Hepatocyte (in vitro differentiated cells): Measurements from ENCODE around the gene HES5. TPM values are rescaled to one million over a fixed set of nuclear protein-coding genes. Genes with fewer than 3 reads are reported as not detected.

Experiments used
- DNase-seq: peaks from one replicate; pipeline ENCODE4 v3.0.0-alpha.2; 2016; ENCODE audit warnings: low spot score
- H2AFZ ChIP-seq: fragments of 200-600 bp; sonication (generic); 2 replicates; pipeline ENCODE4 v1.6.0; 2016; ENCODE audit warnings: antibody characterized with exemption, mild to moderate bottlenecking
- H3K27ac ChIP-seq: fragments of 200-600 bp; sonication (generic); 2 replicates; pipeline ENCODE4 v1.5.1; 2016; ENCODE audit warnings: mild to moderate bottlenecking
- H3K27me3 ChIP-seq: fragments of 200-600 bp; sonication (generic); 2 replicates; pipeline ENCODE4 v1.6.1; 2016
- H3K36me3 ChIP-seq: fragments of 200-600 bp; sonication (generic); replicated peaks from 2 replicates; pipeline ENCODE4 v1.5.1; 2016; ENCODE audit warnings: low read depth; ENCODE audit not compliant: insufficient read depth
- H3K4me1 ChIP-seq: fragments of 200-600 bp; sonication (generic); 2 replicates; pipeline ENCODE4 v1.5.1; 2016; ENCODE audit warnings: mild to moderate bottlenecking, moderate library complexity; ENCODE audit not compliant: insufficient read depth
- H3K4me2 ChIP-seq: fragments of 200-600 bp; sonication (generic); 2 replicates; pipeline ENCODE4 v1.6.0; 2016
- H3K4me3 ChIP-seq: fragments of 200-600 bp; sonication (generic); 2 replicates; pipeline ENCODE4 v1.5.1; 2016; ENCODE audit warnings: mild to moderate bottlenecking
- H3K79me2 ChIP-seq: fragments of 200-600 bp; sonication (generic); 2 replicates; pipeline ENCODE4 v1.6.0; 2017; ENCODE audit warnings: mild to moderate bottlenecking
- H3K9me2 ChIP-seq: fragments of 200-600 bp; sonication (generic); replicated peaks from 2 replicates; pipeline ENCODE4 v1.6.0; 2017; ENCODE audit warnings: mild to moderate bottlenecking; ENCODE audit not compliant: insufficient read depth
- H3K9me3 ChIP-seq: fragments of 200-600 bp; sonication (generic); 2 replicates; pipeline ENCODE4 v1.5.1; 2016; ENCODE audit warnings: low read depth, mild to moderate bottlenecking
- H4K20me1 ChIP-seq: fragments of 200-600 bp; sonication (generic); 2 replicates; pipeline ENCODE4 v1.6.0; 2016; ENCODE audit warnings: mild to moderate bottlenecking; ENCODE audit not compliant: insufficient read depth, poor library complexity, severe bottlenecking
- EZH2 ChIP-seq: fragments of 200-600 bp; sonication (generic); IDR thresholded peaks from 2 replicates; pipeline ENCODE4 v1.6.1; 2016; ENCODE audit warnings: antibody characterized with exemption, mild to moderate bottlenecking, borderline replicate concordance
- EZH2phosphoT487 ChIP-seq: fragments of 200-600 bp; sonication (generic); IDR thresholded peaks from one replicate; pipeline ENCODE4 v1.6.1; 2018; ENCODE audit warnings: antibody characterized with exemption, mild to moderate bottlenecking, low read depth, moderate library complexity; ENCODE audit not compliant: unreplicated experiment, severe bottlenecking
- WGBS: methylation state at CpG from one replicate; pipeline ENCODE4 v1.1.6; 2016; ENCODE audit warnings: low lambda C conversion rate; ENCODE audit errors: missing lambda C conversion rate; 5-methylcytosine and 5-hydroxymethylcytosine counted together
- polyA plus RNA-seq: library from polyadenylated mRNA; unstranded; fragments of >200 nt; fragmentation: Nextera tagmentation; extraction: Ambion mirVana; gene quantifications from 2 replicates; pipeline ENCODE4 v1.2.1, GENCODE V29; 2016
- total RNA-seq: library from RNA; depleted of rRNA; stranded (reverse); fragments of >200 nt; gene quantifications from 2 replicates; pipeline ENCODE4 v1.2.3, GENCODE V29; 2014
- TF ChIP-seq, protein P1 (sequence below): fragments of 200-600 bp; sonication (generic); IDR thresholded peaks from 2 replicates; pipeline ENCODE4 v1.5.1; 2016; ENCODE audit warnings: antibody characterized with exemption, mild to moderate bottlenecking; ENCODE audit not compliant: poor library complexity

The HES5 gene
- total and polyA plus RNA-seq, 2 experiments from 2014 or later: 1.0 TPM; not detected in 1

DNA sequence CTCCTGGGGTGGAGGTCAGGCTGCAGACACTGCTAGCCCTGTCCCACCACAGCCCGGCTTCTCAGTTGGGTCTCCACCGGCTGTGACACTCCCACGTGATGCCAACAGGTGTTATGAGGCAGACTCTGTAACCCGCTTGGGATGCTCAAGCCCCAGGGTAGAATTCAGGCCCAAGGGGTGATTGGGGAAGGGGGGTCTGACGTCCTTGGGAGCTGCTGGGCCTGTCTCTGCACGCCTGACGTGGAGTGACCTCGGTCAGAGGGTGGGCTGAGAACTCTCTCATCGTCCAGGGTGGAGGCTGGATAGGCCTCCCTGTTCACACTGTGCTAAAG, 7.7 kb upstream of the HES5 start:
- no peaks in the 10 kb centered on the region for H3K9me3 ChIP-seq
- 77% methylated on average over 9 of the region's 9 CpGs for WGBS
- H3K4me2 ChIP-seq: no peak overlapping the region
- no peak overlapping the region for H3K27ac ChIP-seq
- TF ChIP-seq, protein P1, sequence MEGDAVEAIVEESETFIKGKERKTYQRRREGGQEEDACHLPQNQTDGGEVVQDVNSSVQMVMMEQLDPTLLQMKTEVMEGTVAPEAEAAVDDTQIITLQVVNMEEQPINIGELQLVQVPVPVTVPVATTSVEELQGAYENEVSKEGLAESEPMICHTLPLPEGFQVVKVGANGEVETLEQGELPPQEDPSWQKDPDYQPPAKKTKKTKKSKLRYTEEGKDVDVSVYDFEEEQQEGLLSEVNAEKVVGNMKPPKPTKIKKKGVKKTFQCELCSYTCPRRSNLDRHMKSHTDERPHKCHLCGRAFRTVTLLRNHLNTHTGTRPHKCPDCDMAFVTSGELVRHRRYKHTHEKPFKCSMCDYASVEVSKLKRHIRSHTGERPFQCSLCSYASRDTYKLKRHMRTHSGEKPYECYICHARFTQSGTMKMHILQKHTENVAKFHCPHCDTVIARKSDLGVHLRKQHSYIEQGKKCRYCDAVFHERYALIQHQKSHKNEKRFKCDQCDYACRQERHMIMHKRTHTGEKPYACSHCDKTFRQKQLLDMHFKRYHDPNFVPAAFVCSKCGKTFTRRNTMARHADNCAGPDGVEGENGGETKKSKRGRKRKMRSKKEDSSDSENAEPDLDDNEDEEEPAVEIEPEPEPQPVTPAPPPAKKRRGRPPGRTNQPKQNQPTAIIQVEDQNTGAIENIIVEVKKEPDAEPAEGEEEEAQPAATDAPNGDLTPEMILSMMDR: no peak
- TF ChIP-seq EZH2 (no peak), EZH2phosphoT487 (no peak)
- DNase-seq: no peak
- H3K36me3 ChIP-seq: no peaks in the 10 kb centered on the region
- no peaks in the 10 kb centered on the region for H4K20me1 ChIP-seq
- peaks cover 21% of the 10 kb centered on the region for H3K4me1 ChIP-seq
- no peaks in the 10 kb centered on the region for H3K79me2 ChIP-seq
- H3K4me3 ChIP-seq: no peak overlapping the region
- peaks cover 1% of the 10 kb centered on the region for H3K27me3 ChIP-seq
- no peaks in the 10 kb centered on the region for H3K9me2 ChIP-seq
- H2AFZ ChIP-seq: no peak overlapping the region

DNA sequence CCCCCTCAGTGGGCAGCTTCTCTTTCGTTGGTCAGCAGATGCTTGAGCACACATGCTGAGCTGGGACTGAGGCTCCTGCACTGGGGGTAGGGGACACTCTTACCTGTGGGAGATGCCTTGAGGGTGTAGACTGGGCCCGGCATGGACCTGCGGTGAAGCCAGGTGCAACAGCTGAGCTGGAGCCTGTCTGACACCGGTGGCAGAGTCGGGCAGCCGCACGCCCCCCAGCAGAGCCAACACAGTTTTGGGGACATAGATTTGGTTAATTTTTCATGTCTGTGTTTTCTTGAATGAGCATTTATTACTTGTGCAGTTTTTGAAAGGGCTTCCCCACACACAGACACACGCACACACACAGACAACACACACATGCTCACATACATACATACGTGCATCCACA, 5.9 kb upstream of the HES5 start:
- Histone ChIP-seq H3K9me3 (no peaks in the 10 kb centered on the region), H3K9me2 (no peaks in the 10 kb centered on the region), H3K4me1 (peaks cover 20% of the 10 kb centered on the region), H3K27ac (no peak overlapping the region), H2AFZ (no peak overlapping the region), H3K79me2 (no peaks in the 10 kb centered on the region), H3K4me3 (no peak overlapping the region), H3K36me3 (no peaks in the 10 kb centered on the region), H3K4me2 (no peak overlapping the region), H4K20me1 (no peaks in the 10 kb centered on the region), H3K27me3 (peaks cover 19% of the 10 kb centered on the region)
- TF ChIP-seq, protein P1: no peak
- no peak for TF ChIP-seq EZH2
- TF ChIP-seq EZH2phosphoT487: no peak
- no peak for DNase-seq
- WGBS: 87% methylated on average over 9 of the region's 9 CpGs

DNA sequence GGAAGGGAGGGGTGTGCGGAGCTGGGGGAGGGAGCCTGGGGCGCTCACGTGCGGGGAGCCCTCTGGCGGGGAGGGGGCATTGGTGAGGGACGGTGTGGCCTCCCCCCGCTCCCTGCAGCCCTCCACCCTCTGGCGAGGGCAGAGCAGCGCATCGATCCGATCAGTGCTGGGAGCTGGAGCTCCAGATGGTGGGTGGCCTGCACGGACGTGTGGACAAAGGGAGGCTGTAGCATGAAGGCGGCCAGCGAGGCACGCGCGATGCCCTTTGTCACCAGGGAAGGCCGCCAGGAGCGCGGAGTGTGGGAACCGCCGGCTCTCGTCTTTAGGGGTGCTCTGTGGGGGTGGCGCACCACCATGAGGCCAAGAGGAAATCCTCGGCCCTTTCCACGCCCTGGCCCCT, 5.4 kb upstream of the HES5 start:
- no peaks in the 10 kb centered on the region for H3K9me3 ChIP-seq
- no peaks in the 10 kb centered on the region for H3K79me2 ChIP-seq
- H3K9me2 ChIP-seq: no peaks in the 10 kb centered on the region
- no peak overlapping the region for H3K4me2 ChIP-seq
- H3K4me1 ChIP-seq: peaks cover 15% of the 10 kb centered on the region
- H4K20me1 ChIP-seq: no peaks in the 10 kb centered on the region
- TF ChIP-seq, protein P1: no peak
- TF ChIP-seq EZH2: no peak
- no peak for TF ChIP-seq EZH2phosphoT487
- DNase-seq: no peak
- no peaks in the 10 kb centered on the region for H3K36me3 ChIP-seq
- no peak overlapping the region for H3K27ac ChIP-seq
- H2AFZ ChIP-seq: no peak overlapping the region
- WGBS: 59% methylated on average over 16 of the region's 27 CpGs
- no peak overlapping the region for H3K4me3 ChIP-seq
- H3K27me3 ChIP-seq: peaks cover 24% of the 10 kb centered on the region
